GM12873 (cell line): ENCODE data around the gene ARID4B.

ENCODE experiments used
- CTCF ChIP-seq: IDR thresholded peaks from 2 replicates; pipeline ENCODE4 v1.5.1; 2012; ENCODE audit warnings: low read depth, mild to moderate bottlenecking, moderate library complexity, low read length, control low read depth; ENCODE audit not compliant: insufficient read depth; ENCODE audit errors: missing control alignments

Gene ARID4B

GRCh38 chr1:235327559-235328270 is at the start of gene ARID4B:
Gene ARID4B, minus strand, starts transcription at chr1:235328179. Its CDS starts 1,260 bp downstream, at chr1:235326919.
- no peak for TF ChIP-seq CTCF

GRCh38 chr1:235375919-235376605 is 48.1 kb upstream of the ARID4B start:
- no peak for TF ChIP-seq CTCF

- TF ChIP-seq CTCF = no peak
Measured at GRCh38 chr1:235369802-235370201, 41.8 kb upstream of the ARID4B start.

- TF ChIP-seq CTCF = no peak
Measured at GRCh38 chr1:235368428-235368827, 40.4 kb upstream of the ARID4B start.

- TF ChIP-seq CTCF = no peak
Measured at GRCh38 chr1:235367000-235367908, 39.3 kb upstream of the ARID4B start, which contains the start of gene TBCE. Gene TBCE, plus strand, starts transcription at chr1:235367427. Its CDS starts 12,623 bp downstream, at chr1:235380050.

- TF ChIP-seq CTCF = no peak
Measured at GRCh38 chr1:235366286-235366685, 38.3 kb upstream of the ARID4B start.
